KG1 (cell line): ENCODE results near the gene PPP1R18.
"Not testable (repeated sequence)": the region's sequence is repeated elsewhere in the genome, so short reads cannot be mapped to it uniquely, and the experiment has no call there.

Source experiments
- DNase-seq: peaks from one replicate; lab custom pipeline; 2025; lab: John Stamatoyannopoulos, UW

Gene PPP1R18

GRCh38 chr6:30719791-30720737 is 33.6 kb upstream of the PPP1R18 start, which contains the start of gene TUBB:
Gene TUBB, plus strand, starts transcription at chr6:30720352. Its CDS starts 155 bp downstream, at chr6:30720507.
- peak; percentile 95 for DNase-seq

DNA sequence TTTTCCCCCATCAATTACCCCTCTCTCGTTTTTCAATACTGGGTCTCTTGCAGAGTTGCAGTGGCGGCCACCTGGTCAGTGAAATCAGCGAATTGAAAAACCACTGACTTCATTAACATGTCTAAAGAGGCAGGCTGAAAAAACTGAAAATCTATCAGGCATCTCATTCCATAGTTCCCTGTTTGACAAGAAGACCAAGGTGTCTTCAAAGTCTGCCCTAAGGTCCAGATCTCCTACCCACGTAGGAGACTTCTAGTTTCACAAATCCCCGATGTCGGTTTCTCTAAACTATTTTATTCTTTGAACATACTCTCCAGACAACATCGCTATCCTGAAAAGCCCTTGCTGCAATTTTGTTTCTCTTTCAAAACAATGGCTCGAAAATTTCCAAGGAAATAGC is 32.9 kb upstream of the PPP1R18 start:
- no peak for DNase-seq

- DNase-seq: not testable (repeated sequence)
These were observed 31.6 kb upstream of the PPP1R18 start for GRCh38 chr6:30717845-30718720.

DNA sequence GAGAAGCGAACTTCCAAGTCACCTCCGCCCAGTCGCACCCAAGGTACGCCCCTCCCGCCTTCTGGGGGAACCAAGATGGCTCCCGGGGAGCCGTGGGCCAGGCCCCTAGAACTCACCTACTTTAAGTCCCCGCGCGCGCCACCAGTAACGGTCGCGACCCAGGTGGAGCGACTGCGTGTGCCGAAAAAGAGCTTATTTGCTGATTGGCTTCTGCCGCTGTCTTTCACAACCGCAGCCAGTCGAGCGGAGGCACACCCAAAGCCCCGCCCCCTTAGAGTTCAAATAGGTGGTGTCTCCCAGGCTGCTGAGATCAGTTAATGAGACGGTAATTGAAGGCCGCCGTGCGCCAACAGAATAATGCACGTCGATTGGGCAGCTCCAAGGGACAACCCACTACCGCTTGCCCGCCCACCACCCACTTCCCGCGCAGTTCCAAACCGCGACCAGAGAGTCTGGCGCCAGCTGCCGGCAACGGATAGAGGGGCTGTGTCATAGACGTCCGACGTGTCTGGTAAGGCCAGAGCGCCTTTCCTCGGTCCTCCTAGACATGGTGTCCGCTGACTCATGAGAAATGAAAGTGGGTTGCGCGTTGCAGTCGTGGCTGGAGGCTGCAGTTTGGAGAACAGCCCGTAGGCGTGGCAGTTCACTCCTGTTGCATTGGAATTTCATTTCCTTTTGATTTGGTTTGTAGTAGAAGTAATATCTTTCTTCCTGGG is 30.8 kb upstream of the PPP1R18 start, which contains the start of gene MDC1:
MDC1 (minus strand) TSS at position 153 of the 716 bp plus-strand sequence. CDS start 2,106 bp downstream, outside the sequence.
- peak; percentile 98 for DNase-seq

GRCh38 chr6:30716879-30717128 is 30.4 kb upstream of the PPP1R18 start:
- DNase-seq: no peak

DNA sequence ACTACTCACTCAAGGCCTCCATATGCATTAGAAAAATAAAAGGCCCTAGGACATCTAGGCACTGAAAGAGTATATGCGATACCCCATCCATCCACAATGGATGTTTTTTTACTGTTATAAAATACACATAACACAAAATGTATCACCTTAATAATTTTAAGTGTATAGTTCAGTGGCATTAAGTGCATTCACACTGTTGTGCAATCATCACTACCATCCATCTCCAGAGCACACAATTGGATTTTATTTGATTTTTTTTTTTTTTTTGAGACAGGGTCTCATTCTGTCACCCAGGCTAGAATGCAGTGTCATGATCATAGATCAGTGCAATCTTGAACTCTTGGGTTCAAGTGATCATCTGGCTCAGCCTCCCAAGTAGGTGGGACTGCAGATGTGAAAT is 27.8 kb upstream of the PPP1R18 start:
- DNase-seq: no peak

GRCh38 chr6:30712441-30712945 is 26.0 kb upstream of the PPP1R18 start:
- DNase-seq: no peak

DNA sequence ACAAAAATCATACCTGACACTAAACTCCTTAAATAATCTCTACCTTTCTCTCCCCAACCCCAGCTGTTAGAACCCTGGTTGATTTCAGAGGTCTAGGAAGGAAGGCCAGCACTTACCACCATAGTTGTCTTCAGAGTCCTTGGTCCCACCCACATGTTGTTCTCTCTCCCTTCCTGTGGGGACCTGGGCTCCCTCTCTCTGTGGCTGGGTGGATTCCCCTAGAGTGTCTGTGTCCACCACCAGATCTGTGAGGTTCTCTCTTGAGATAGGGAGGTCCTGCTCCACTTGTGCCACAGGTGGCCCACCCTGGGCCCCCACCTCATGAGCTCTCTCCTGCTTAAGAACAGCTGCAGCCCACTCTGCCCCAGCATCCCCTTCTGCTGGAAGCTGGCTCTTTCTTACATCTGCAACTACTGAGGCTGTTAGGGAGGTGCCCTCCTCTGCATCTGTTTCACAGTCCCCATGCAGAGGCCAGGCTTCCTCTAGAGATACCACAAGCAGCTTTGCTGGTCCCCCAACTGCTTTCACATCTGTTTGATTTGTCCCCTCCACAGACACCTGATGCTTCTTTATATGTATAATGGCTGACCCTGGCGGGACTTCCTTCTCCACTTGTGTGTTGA is 25.4 kb upstream of the PPP1R18 start:
- DNase-seq: no peak

DNA sequence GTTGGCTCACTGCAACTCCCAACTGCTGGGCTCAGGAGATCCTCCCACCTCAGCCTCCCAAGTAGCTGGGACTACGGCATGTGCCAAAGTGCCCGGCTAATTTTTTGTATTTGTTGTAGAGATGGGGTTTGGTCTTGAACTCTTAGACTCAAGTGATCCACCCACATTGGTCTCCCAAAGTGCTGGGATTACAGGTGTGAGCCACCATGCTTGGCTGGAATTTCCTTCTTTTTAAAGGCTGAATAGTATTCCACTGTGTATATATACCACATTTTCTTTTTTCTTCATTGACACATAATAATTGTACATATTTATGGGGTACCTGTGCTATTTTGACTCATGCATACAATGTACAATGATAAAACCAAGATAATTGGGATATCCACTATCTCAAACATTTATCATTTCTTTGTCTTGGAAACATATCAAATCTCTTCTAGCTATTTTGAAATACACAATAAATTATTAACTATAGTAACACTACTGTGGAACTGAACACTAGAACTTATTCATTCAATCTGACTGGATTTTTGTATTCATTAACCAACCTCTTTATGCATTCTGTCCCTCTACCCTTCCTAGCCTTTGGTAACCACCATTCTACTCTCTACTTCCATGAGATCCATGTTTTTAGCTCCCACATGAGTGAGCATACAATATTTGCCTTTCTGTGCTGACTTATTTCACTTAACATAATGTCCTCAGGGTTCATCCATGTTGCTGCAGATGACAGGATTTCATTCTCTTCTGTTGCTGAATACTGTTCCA is 22.8 kb upstream of the PPP1R18 start:
- DNase-seq: no peak

- DNase-seq: no peak
These were observed 20.9 kb upstream of the PPP1R18 start for GRCh38 chr6:30707281-30707850.

- no peak for DNase-seq
These were observed 19.2 kb upstream of the PPP1R18 start for GRCh38 chr6:30705620-30706019.

GRCh38 chr6:30703821-30704220 is 17.4 kb upstream of the PPP1R18 start:
- no peak for DNase-seq

DNA sequence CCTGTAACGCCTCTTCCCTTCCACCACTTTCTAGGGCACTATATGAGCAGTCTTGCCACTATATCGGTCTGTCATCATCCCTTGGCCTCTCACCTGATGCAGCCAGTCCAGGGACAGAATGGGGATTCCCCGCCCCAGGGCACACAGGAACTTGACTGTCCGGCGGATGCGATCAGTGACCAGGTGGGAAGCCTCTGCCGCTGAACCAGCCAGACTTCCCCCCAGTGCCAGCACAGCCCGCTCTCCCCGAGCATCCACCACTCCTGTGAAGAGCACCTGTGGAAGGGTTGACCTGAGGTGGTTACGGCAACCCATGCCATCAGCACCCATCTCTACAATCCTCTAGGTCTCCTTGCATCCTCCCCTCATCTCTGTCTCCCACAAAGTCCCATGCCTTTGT is 16.6 kb upstream of the PPP1R18 start:
- no peak for DNase-seq

- DNase-seq: no peak
These were observed 13.9 kb upstream of the PPP1R18 start for GRCh38 chr6:30700340-30700739.

DNA sequence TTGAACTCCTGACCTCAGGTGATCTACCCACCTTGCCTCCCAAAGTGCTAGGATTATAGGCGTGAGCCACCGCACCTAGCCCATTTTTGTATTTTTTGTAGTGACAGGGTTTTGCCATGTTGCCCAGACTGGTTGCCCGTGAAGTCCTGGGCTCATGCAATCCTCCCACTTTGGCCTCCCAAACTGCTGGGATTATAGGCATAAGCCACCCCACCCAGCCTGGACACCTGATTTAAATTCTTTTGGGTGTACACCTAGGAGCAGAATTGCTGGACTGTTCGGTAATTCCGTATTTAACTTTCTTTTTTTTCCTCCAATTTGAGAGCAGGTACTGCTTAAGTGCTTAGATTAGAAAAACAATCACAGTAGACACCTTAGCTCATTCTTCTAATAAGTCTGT is 10.0 kb upstream of the PPP1R18 start:
- no peak for DNase-seq

GRCh38 chr6:30691208-30691847 is 4.9 kb upstream of the PPP1R18 start:
- no peak for DNase-seq

- peak; percentile 68 for DNase-seq
These were observed 4.2 kb upstream of the PPP1R18 start, which contains the start of gene NRM for GRCh38 chr6:30690403-30691207. Gene NRM, minus strand, starts transcription at chr6:30690984. Its CDS starts 10 bp downstream, at chr6:30690974.

DNA sequence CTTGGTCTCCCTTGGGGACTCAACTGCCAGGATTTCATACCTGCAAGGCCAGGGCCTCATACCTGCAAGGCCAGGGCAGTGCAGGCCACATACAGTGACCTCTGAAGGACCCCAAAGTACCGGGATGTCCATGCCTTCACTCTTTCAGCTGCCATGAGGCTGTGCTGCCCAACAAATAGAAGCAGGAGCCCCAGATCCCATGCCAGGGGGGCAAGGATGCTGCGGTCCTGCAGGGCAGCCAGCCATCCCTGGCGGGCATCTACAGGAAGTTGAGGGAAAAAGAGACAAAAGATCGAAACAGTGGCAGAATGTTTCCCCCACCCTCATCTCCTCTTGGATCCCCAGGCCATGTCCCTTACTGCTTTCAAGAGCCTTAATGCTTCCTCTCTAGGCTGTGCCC is 3.5 kb upstream of the PPP1R18 start:
- no peak for DNase-seq
